OCI-LY7 (cell line): ENCODE results near the gene SAP30BP. TPM values are rescaled to one million over a fixed set of nuclear protein-coding genes. Genes with fewer than 3 reads are reported as not detected.

Experiments used
- BruUV-seq: library from RNA; stranded (reverse); fragments of 400-500 nt; replicated peaks from 2 replicates; lab custom pipeline; 2021; lab: Mats Ljungman, UMichigan
- CTCF ChIA-PET: fragments of 300-600 bp; sonication (Branson Sonifier 250); formaldehyde crosslinking; loops from one replicate; lab custom pipeline; 2022; ENCODE audit warnings: antibody characterized with exemption; ENCODE audit not compliant: unreplicated experiment; lab: Charles Lee
- POLR2A ChIA-PET: fragments of 300-600 bp; sonication (Branson Sonifier 250); formaldehyde crosslinking; loops from one replicate; lab custom pipeline; 2022; ENCODE audit warnings: antibody characterized with exemption; lab: Charles Lee
- DNase-seq: peaks from one replicate; pipeline ENCODE4 v3.0.0-alpha.2; 2015; ENCODE audit warnings: low spot score
- H2AFZ ChIP-seq: fragments of 200-600 bp; sonication (generic), shearing (Covaris generic); 2 replicates; pipeline ENCODE4 v1.6.1; 2014; ENCODE audit warnings: mild to moderate bottlenecking, antibody characterized with exemption, low read length, moderate library complexity
- H3K27ac ChIP-seq: fragments of 200-600 bp; sonication (generic); 2 replicates; pipeline ENCODE4 v1.5.1; 2014; ENCODE audit warnings: mixed run types, low read depth, mild to moderate bottlenecking, moderate library complexity, low read length, inconsistent platforms; ENCODE audit not compliant: poor library complexity, severe bottlenecking
- H3K36me3 ChIP-seq: fragments of 200-600 bp; sonication (generic); 2 replicates; pipeline ENCODE4 v1.6.1; 2014; ENCODE audit warnings: mild to moderate bottlenecking, antibody characterized with exemption, low read length, moderate library complexity, mixed read lengths; ENCODE audit not compliant: insufficient read depth
- H3K4me1 ChIP-seq: fragments of 200-600 bp; sonication (generic); 2 replicates; pipeline ENCODE4 v1.5.1; 2014; ENCODE audit warnings: mild to moderate bottlenecking, low read length; ENCODE audit not compliant: insufficient read depth, poor library complexity, severe bottlenecking
- H3K4me2 ChIP-seq: fragments of 200-600 bp; sonication (generic); 2 replicates; pipeline ENCODE4 v1.6.1; 2014; ENCODE audit warnings: mild to moderate bottlenecking, low read length
- H3K4me3 ChIP-seq: fragments of 200-600 bp; sonication (generic); 2 replicates; pipeline ENCODE4 v1.5.1; 2014; ENCODE audit warnings: mild to moderate bottlenecking, low read depth, low read length; ENCODE audit not compliant: poor library complexity, severe bottlenecking
- H3K79me2 ChIP-seq: fragments of 200-600 bp; sonication (generic); 2 replicates; pipeline ENCODE4 v1.6.1; 2016; ENCODE audit warnings: low read depth, mild to moderate bottlenecking, low read length, moderate library complexity, mixed read lengths; ENCODE audit not compliant: insufficient read depth
- H3K9me2 ChIP-seq: fragments of 200-600 bp; sonication (generic); 2 replicates; pipeline ENCODE4 v1.6.1; 2016; ENCODE audit warnings: mild to moderate bottlenecking, low read length, mixed read lengths; ENCODE audit not compliant: insufficient read depth
- H3K9me3 ChIP-seq: fragments of 200-600 bp; sonication (generic); 2 replicates; pipeline ENCODE4 v1.6.1; 2014; ENCODE audit warnings: mild to moderate bottlenecking, mixed run types, low read length, mixed read lengths
- H4K20me1 ChIP-seq: fragments of 200-600 bp; sonication (generic); 2 replicates; pipeline ENCODE4 v1.6.1; 2014; ENCODE audit warnings: mild to moderate bottlenecking, antibody characterized with exemption, low read length, moderate library complexity, mixed read lengths; ENCODE audit not compliant: insufficient read depth
- CTCF ChIP-seq: fragments of 200-600 bp; sonication (generic); conservative IDR thresholded peaks from 2 replicates; pipeline ENCODE4 v1.5.1; 2014; ENCODE audit warnings: mild to moderate bottlenecking, antibody characterized with exemption, low read length, moderate library complexity, mixed read lengths
- EZH2phosphoT487 ChIP-seq: fragments of 200-600 bp; sonication (generic); IDR thresholded peaks from 2 replicates; pipeline ENCODE4 v1.6.1; 2018; ENCODE audit warnings: low read depth, borderline replicate concordance, mild to moderate bottlenecking, mixed run types, antibody characterized with exemption, low read length, moderate library complexity, mixed read lengths
- intact Hi-C: fragments of 100-400 bp; cut with micrococcal nuclease; formaldehyde crosslinking; loops from one replicate; pipeline ENCODE4 v1.10.0; 2022; ENCODE audit not compliant: unreplicated experiment
- total RNA-seq, 2 experiments: library from RNA; depleted of rRNA in 1 of 2; stranded (reverse); fragments of >200 nt in 1 of 2; shearing (Covaris generic) in 1 of 2; gene quantifications; 2 replicates each; pipeline ENCODE4 v1.2.3, GENCODE V29; 2014 to 2022

The SAP30BP gene
- total RNA-seq, 2 experiments from 2014 or later: 127 to 187 TPM

- intact Hi-C loops: no loop called here
- Histone ChIP-seq H3K79me2 (no peaks in the 10 kb centered on the region), H3K9me2 (no peaks in the 10 kb centered on the region), H3K27ac (no peak overlapping the region), H3K9me3 (no peaks in the 10 kb centered on the region), H3K36me3 (no peaks in the 10 kb centered on the region), H3K4me3 (no peak overlapping the region), H2AFZ (no peak overlapping the region), H3K4me1 (peaks cover 9% of the 10 kb centered on the region), H3K4me2 (no peak overlapping the region), H4K20me1 (no peaks in the 10 kb centered on the region)
- ChIA-PET CTCF (no interaction called here), POLR2A (interaction anchor here (0.5 to 1.0 kb wide), 4 partner anchors 8 to 751 kb away, joined by 3 to 6 read pairs (median 3); no protein-coding TSS in a partner anchor)
- BruUV-seq: no TSS peak
- TF ChIP-seq EZH2phosphoT487: no peak
- DNase-seq: no peak
These were observed 62.9 kb downstream of the SAP30BP start for GRCh38 chr17:75730065-75730464.

- Histone ChIP-seq H3K79me2 (no peaks in the 10 kb centered on the region), H3K9me3 (no peaks in the 10 kb centered on the region), H3K27ac (no peak overlapping the region), H4K20me1 (no peaks in the 10 kb centered on the region), H3K4me2 (no peak overlapping the region), H3K36me3 (no peaks in the 10 kb centered on the region), H3K4me3 (no peak overlapping the region), H3K4me1 (peaks cover 9% of the 10 kb centered on the region), H2AFZ (no peak overlapping the region), H3K9me2 (no peaks in the 10 kb centered on the region)
- DNase-seq: no peak
- POLR2A ChIA-PET: interaction anchor here (0.8 kb wide), 1 partner anchor 17 kb away, joined by 3 read pairs; no protein-coding TSS in a partner anchor
- CTCF ChIA-PET: interaction anchor here (1.5 kb wide), 1 partner anchor 17 kb away, joined by 4 read pairs; no protein-coding TSS in a partner anchor
- intact Hi-C loops: no loop called here
- TF ChIP-seq CTCF: no peak
- TF ChIP-seq EZH2phosphoT487: no peak
- no TSS peak for BruUV-seq
These were observed 64.1 kb downstream of the SAP30BP start for GRCh38 chr17:75731086-75731715.

GRCh38 chr17:75731716-75732498, 64.8 kb downstream of the SAP30BP start:
- no peaks in the 10 kb centered on the region for H3K9me3 ChIP-seq
- no peaks in the 10 kb centered on the region for H4K20me1 ChIP-seq
- TF ChIP-seq CTCF (no peak), EZH2phosphoT487 (no peak)
- no peak overlapping the region for H3K4me2 ChIP-seq
- peaks cover 9% of the 10 kb centered on the region for H3K4me1 ChIP-seq
- DNase-seq: no peak
- no peak overlapping the region for H3K4me3 ChIP-seq
- no peak overlapping the region for H3K27ac ChIP-seq
- BruUV-seq: no TSS peak
- no peak overlapping the region for H2AFZ ChIP-seq
- ChIA-PET POLR2A (interaction anchor here (1.0 kb wide), 1 partner anchor 76 kb away, joined by 3 read pairs; no protein-coding TSS in a partner anchor), CTCF (interaction anchor here (1.5 kb wide), 1 partner anchor 16 kb away, joined by 4 read pairs; no protein-coding TSS in a partner anchor)
- intact Hi-C loops: no loop called here
- no peaks in the 10 kb centered on the region for H3K36me3 ChIP-seq
- no peaks in the 10 kb centered on the region for H3K79me2 ChIP-seq
- no peaks in the 10 kb centered on the region for H3K9me2 ChIP-seq
